Measurements from ENCODE around the gene NTRK1.

DNA sequence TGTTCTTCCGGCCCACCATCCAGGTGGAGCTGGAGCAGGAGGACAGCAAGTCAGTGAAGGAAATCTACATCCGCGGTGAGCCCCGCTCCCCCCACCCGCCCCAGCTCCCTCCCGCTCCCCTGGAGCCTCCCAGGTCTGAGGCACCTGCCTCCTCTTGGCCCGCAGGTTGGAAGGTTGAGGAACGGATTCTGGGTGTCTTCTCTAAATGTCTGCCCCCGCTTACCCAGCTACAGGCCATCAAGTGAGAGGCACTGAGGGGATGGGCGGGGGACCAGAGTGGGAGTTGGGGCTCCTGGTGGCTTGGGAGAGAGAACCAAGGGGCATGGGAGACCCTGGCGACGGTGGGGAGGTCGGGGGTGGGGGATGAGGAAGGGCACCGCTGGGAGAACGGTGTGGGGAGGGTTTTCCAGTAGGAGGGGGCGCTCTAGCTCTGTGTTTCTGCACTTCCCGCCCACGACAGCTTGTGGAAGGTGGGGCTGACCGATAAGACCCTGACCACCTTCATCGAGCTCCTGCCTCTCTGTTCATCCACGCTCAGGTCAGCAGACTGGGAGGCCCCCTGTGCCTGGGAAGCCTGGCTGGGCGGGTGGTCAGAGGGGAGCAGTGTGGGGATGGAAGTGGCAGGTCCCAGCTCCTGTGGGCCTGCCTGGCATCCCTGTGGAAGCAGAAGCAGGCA lies 64.0 kb downstream of the NTRK1 start:
- TF ChIP-seq, protein P1, sequence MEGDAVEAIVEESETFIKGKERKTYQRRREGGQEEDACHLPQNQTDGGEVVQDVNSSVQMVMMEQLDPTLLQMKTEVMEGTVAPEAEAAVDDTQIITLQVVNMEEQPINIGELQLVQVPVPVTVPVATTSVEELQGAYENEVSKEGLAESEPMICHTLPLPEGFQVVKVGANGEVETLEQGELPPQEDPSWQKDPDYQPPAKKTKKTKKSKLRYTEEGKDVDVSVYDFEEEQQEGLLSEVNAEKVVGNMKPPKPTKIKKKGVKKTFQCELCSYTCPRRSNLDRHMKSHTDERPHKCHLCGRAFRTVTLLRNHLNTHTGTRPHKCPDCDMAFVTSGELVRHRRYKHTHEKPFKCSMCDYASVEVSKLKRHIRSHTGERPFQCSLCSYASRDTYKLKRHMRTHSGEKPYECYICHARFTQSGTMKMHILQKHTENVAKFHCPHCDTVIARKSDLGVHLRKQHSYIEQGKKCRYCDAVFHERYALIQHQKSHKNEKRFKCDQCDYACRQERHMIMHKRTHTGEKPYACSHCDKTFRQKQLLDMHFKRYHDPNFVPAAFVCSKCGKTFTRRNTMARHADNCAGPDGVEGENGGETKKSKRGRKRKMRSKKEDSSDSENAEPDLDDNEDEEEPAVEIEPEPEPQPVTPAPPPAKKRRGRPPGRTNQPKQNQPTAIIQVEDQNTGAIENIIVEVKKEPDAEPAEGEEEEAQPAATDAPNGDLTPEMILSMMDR (IDR thresholded peaks at IDR 0.05) = no peak
- TF ChIP-seq POLR2A (IDR thresholded peaks at IDR 0.05) (no peak), POLR2AphosphoS5 (IDR thresholded peaks at IDR 0.05) (no peak), EP300 (IDR thresholded peaks at IDR 0.05; ENCODE audit: low read depth) (no peak)

All from transverse colon (tissue), 4 donors.